Heart right ventricle (tissue), 16 donors: ENCODE results near the gene NAV3. TPM values are rescaled to one million over a fixed set of nuclear protein-coding genes. Genes with fewer than 3 reads are reported as not detected.

Experiments used
- ATAC-seq, 8 donors: fragments of 200-7000 bp; cut with Tn5 transposase; one replicate each; pipeline ENCODE4 v1.9.1; 2020; ENCODE audit warnings: mild to moderate bottlenecking in 8 of 8, moderate library complexity in 8 of 8, moderate number of reproducible peaks in 1 of 8
- DNase-seq, 2 donors: peaks; one replicate each; pipeline ENCODE4 v3.0.0-alpha.2; 2020
- H3K27ac ChIP-seq, 10 donors: fragments of 200-600 bp; sonication (generic) in 2 of 10; one replicate each; pipeline versions ENCODE4 v1.5.0 to v1.8.0; 2020 to 2022; ENCODE audit warnings: mild to moderate bottlenecking in 3 of 10
- H3K27me3 ChIP-seq, 7 donors: fragments of 200-600 bp; one replicate each; pipeline ENCODE4 v1.8.0; 2021 to 2022; ENCODE audit warnings: mild to moderate bottlenecking in 2 of 7
- H3K36me3 ChIP-seq, 9 donors: fragments of 200-600 bp; sonication (generic) in 1 of 9; one replicate each; pipeline versions ENCODE4 v1.5.0 to v1.8.0; 2020 to 2022; ENCODE audit warnings: mild to moderate bottlenecking in 2 of 9
- H3K4me1 ChIP-seq, 9 donors: fragments of 200-600 bp; sonication (generic) in 1 of 9; one replicate each; pipeline versions ENCODE4 v1.5.0 to v1.8.0; 2020 to 2022; ENCODE audit warnings: mild to moderate bottlenecking in 4 of 9
- H3K4me3 ChIP-seq, 10 donors: fragments of 200-600 bp; sonication (generic) in 2 of 10; one replicate each; pipeline versions ENCODE4 v1.5.0 to v1.8.0; 2020 to 2022; ENCODE audit warnings: mild to moderate bottlenecking in 7 of 10, moderate library complexity in 2 of 10
- H3K9me3 ChIP-seq, 11 donors: fragments of 200-600 bp in 10 of 11; sonication (generic) in 2 of 11; one replicate each; pipeline versions ENCODE4 v1.5.0 to v1.8.0; 2013 to 2022; ENCODE audit warnings: mild to moderate bottlenecking in 2 of 11, control low read depth in 1 of 11, moderate library complexity in 1 of 11
- CTCF ChIP-seq, 9 donors: fragments of 200-600 bp; sonication (generic) in 2 of 9; IDR thresholded peaks; one replicate each; pipeline versions ENCODE4 v1.5.0 to v1.8.0; 2021 to 2022; ENCODE audit warnings: antibody characterized with exemption in 9 of 9, mild to moderate bottlenecking in 5 of 9, moderate library complexity in 1 of 9
- WGBS, 2 donors: extraction: QIAGEN DNeasy Blood & Tissue Kit; methylation state at CpG; one replicate each; pipeline ENCODE4 v1.1.7; 2013; ENCODE audit warnings: inconsistent platforms in 1 of 2; 5-methylcytosine and 5-hydroxymethylcytosine counted together
- intact Hi-C, 10 donors: fragments of 100-400 bp; cut with DNase I; formaldehyde crosslinking; loops; one replicate each; pipeline versions ENCODE4 v1.11.1 to v1.14.2; 2022
- polyA plus RNA-seq, 2 donors: library from polyadenylated mRNA; stranded (reverse); fragments of 200-250 nt; gene quantifications; one replicate each; pipeline ENCODE4 v1.2.3, GENCODE V29; 2013
- total RNA-seq, 10 donors: library from RNA; stranded (reverse); fragmentation: NEBNext Ultra II Directional in 3 of 10; extraction: Animal tissue kit (Norgen Biotek cat#: 25700) in 3 of 10; gene quantifications; one replicate each; pipeline versions ENCODE4 v1.2.1 to v1.2.4, GENCODE V29; 2021 to 2023
- donor health status: Arrhythmogenic right ventricular cardiomyopathy.
- donor health status: ischemic (EF 13 %, LVEDD 7.1; RV severe dilation, severe dysfunction).
- donor health status: healthy with polysubstance abuse.
- donor health status: DM: no; HTN: yes; CAD: no.
- donor health status: DM: no; HTN: no; CAD: no.
- donor health status: ischemic (EF 25% LVEDD 6.9; RV normal size, moderate dysfunction).
- donor health status: ischemic (EF 25% LVEDD 5.7; RV mildly dilated, moderate dysfunction).
- donor health status: healthy.
- donor health status: DM: yes; HTN: yes; CAD: no.
- donor health status: Ischemic cardiomyopathy.
- donor health status: ischemic (EF 35%, LVEDD 5.7; RV mildly dilated, moderate dysfunction).
- donor health status: nonischemic (EF 11% LVEDD 7.7; RV severe dilation, severe dysfunction).
- donor health status: DM: yes; HTN: yes; CAD: no.
- donor health status: PGD.
- donor health status: ischemic (EF 29% LVEDD 5.4; RV normal size, mild dysfunction).
- donor health status: nonischemic (EF 23%, LVEDD 6.1; RV moderate dilation, normal function).

Gene NAV3
- total and polyA plus RNA-seq, 12 donors = 0.91 to 7.6 (median 4.6) TPM

GRCh38 chr12:77946541-77947061 is 115.9 kb downstream of the NAV3 start:
- H3K4me1 ChIP-seq = peaks cover 0 to 32% (median 15%) of the 10 kb centered on the region in 9 donors
- WGBS, 2 donors = 34 to 44% methylated on average over 2 of the region's 2 CpGs
- intact Hi-C loops = no loop called here

GRCh38 chr12:77947330-77947729 is 116.6 kb downstream of the NAV3 start:
- ATAC-seq (no peak), DNase-seq (no peak)
- no peak for TF ChIP-seq CTCF (IDR thresholded peaks at IDR 0.05)
- intact Hi-C loops = no loop called here
- Histone ChIP-seq H3K27me3 (no peaks in the 10 kb centered on the region), H3K9me3 (peaks cover 0 to 6% (median 0%) of the 10 kb centered on the region in 11 donors), H3K27ac (no peak overlapping the region), H3K36me3 (no peaks in the 10 kb centered on the region), H3K4me1 (peaks cover 0 to 32% (median 14%) of the 10 kb centered on the region in 9 donors), H3K4me3 (no peak overlapping the region)

More at GRCh38 chr12:77946541-77947061, 115.9 kb downstream of the NAV3 start:
- no peaks in the 10 kb centered on the region for H3K27me3 ChIP-seq
- peak overlapping the region in 1 of 10 donors; percentile 17 for H3K27ac ChIP-seq
- DNase-seq (no peak), ATAC-seq (no peak)
- no peak overlapping the region for H3K4me3 ChIP-seq
- TF ChIP-seq CTCF (IDR thresholded peaks at IDR 0.05) = no peak
- peaks cover 0 to 6% (median 0%) of the 10 kb centered on the region in 11 donors for H3K9me3 ChIP-seq
- H3K36me3 ChIP-seq = no peaks in the 10 kb centered on the region

- Histone ChIP-seq H3K27me3 (no peaks in the 10 kb centered on the region), H3K4me3 (no peak overlapping the region), H3K4me1 (peaks cover 0 to 30% (median 14%) of the 10 kb centered on the region in 9 donors), H3K9me3 (peaks cover 0 to 6% (median 0%) of the 10 kb centered on the region in 11 donors), H3K36me3 (no peaks in the 10 kb centered on the region), H3K27ac (no peak overlapping the region)
- 92 to 98% methylated on average over 1 of the region's 1 CpG for WGBS, 2 donors
- no peak for TF ChIP-seq CTCF (IDR thresholded peaks at IDR 0.05)
- DNase-seq = no peak
- ATAC-seq = no peak
- intact Hi-C loops = no loop called here
Observed at GRCh38 chr12:77947746-77948145, 117.1 kb downstream of the NAV3 start.

GRCh38 chr12:77949943-77950342 is 119.2 kb downstream of the NAV3 start:
- DNase-seq (no peak), ATAC-seq (no peak)
- H3K4me1 ChIP-seq = peaks cover 0 to 16% (median 9%) of the 10 kb centered on the region in 9 donors
- no peaks in the 10 kb centered on the region for H3K27me3 ChIP-seq
- H3K9me3 ChIP-seq = peaks cover 0 to under 1% (median 0%) of the 10 kb centered on the region in 11 donors
- intact Hi-C loops = no loop called here
- H3K27ac ChIP-seq = no peak overlapping the region
- no peak for TF ChIP-seq CTCF (IDR thresholded peaks at IDR 0.05)
- H3K4me3 ChIP-seq = no peak overlapping the region
- H3K36me3 ChIP-seq = no peaks in the 10 kb centered on the region
